Raji (cell line): ENCODE data around the gene DNTT.

Experiments used
- POLR2A ChIP-seq: IDR thresholded peaks from 2 replicates; pipeline ENCODE4 v1.6.1; 2011; ENCODE audit warnings: low read depth, low read length, control low read depth; ENCODE audit not compliant: insufficient read depth

The DNTT gene

GRCh38 chr10:96317067-96317833, 13.0 kb downstream of the DNTT start:
- TF ChIP-seq POLR2A: no peak

GRCh38 chr10:96319754-96320474, 15.7 kb downstream of the DNTT start:
- TF ChIP-seq POLR2A: no peak

- TF ChIP-seq POLR2A: no peak
Observed at GRCh38 chr10:96321822-96322221, 17.6 kb downstream of the DNTT start.

GRCh38 chr10:96322275-96322674, 18.0 kb downstream of the DNTT start:
- no peak for TF ChIP-seq POLR2A

GRCh38 chr10:96324447-96324846, 20.2 kb downstream of the DNTT start:
- no peak for TF ChIP-seq POLR2A

GRCh38 chr10:96325719-96326373, 21.6 kb downstream of the DNTT start:
- TF ChIP-seq POLR2A: no peak

GRCh38 chr10:96327462-96327861, 23.2 kb downstream of the DNTT start:
- no peak for TF ChIP-seq POLR2A

GRCh38 chr10:96333101-96333500, 28.9 kb downstream of the DNTT start:
- TF ChIP-seq POLR2A: no peak

GRCh38 chr10:96334616-96335526, 30.6 kb downstream of the DNTT start:
- no peak for TF ChIP-seq POLR2A

GRCh38 chr10:96337106-96337505, 32.9 kb downstream of the DNTT start:
- TF ChIP-seq POLR2A: no peak

- TF ChIP-seq POLR2A: no peak
Observed at GRCh38 chr10:96338279-96338925, 34.2 kb downstream of the DNTT start.

GRCh38 chr10:96339383-96339782, 35.1 kb downstream of the DNTT start:
- TF ChIP-seq POLR2A: no peak

GRCh38 chr10:96339956-96340904, 36.0 kb downstream of the DNTT start:
- TF ChIP-seq POLR2A: no peak
